ENCODE measurements around the gene TBC1D3K.
"Not testable (repeated sequence)": the region's sequence is repeated elsewhere in the genome, so short reads cannot be mapped to it uniquely, and the experiment has no call there.

GRCh38 chr17:37896961-37897360, 27.3 kb upstream of the TBC1D3K start:
- not testable (repeated sequence) for TF ChIP-seq CTCF (IDR thresholded peaks at IDR 0.05); ZFX (IDR thresholded peaks at IDR 0.05; ENCODE audit: borderline replicate concordance)
